H1 (cell line): ENCODE results near the gene CX3CR1.

ENCODE experiments used
- CHD1 ChIP-seq: IDR thresholded peaks from 2 replicates; pipeline ENCODE4 v1.6.1; 2012; ENCODE audit warnings: low read depth, low read length, improper control_type of control experiment
- CHD2 ChIP-seq: IDR thresholded peaks from 2 replicates; pipeline ENCODE4 v1.6.1; 2012; ENCODE audit warnings: low read length, improper control_type of control experiment
- CTCF ChIP-seq, 3 experiments: IDR thresholded peaks; 1 replicate in 2 of 3; 2 replicates in 1 of 3; pipeline versions ENCODE4 v1.5.1 to v1.6.1; 2011; ENCODE audit warnings: low read length in 3 of 3, mild to moderate bottlenecking in 3 of 3, inconsistent platforms in 2 of 3, low read depth in 1 of 3, moderate library complexity in 1 of 3; ENCODE audit not compliant: insufficient read depth in 1 of 3; ENCODE audit errors: control extremely low read depth in 1 of 3
- JUN ChIP-seq: IDR thresholded peaks from 2 replicates; pipeline ENCODE4 v1.6.1; 2011; ENCODE audit warnings: low read depth, mild to moderate bottlenecking, improper control_type of control experiment, low read length
- POLR2A ChIP-seq, 2 experiments: IDR thresholded peaks; 1 replicate in 1 of 2; 2 replicates in 1 of 2; pipeline ENCODE4 v1.6.1; 2011; ENCODE audit warnings: low read depth in 2 of 2, low read length in 2 of 2, mild to moderate bottlenecking in 2 of 2; ENCODE audit errors: control extremely low read depth in 1 of 2
- SP1 ChIP-seq: IDR thresholded peaks from 2 replicates; pipeline ENCODE4 v1.6.1; 2011; ENCODE audit warnings: low read depth, low read length
- TBP ChIP-seq: IDR thresholded peaks from 2 replicates; pipeline ENCODE4 v1.6.1; 2011; ENCODE audit warnings: low read depth, low read length, improper control_type of control experiment

GRCh38 chr3:39263576-39263975, 16.3 kb downstream of the CX3CR1 start:
- TF ChIP-seq CHD2 (no peak), CHD1 (no peak), POLR2A (IDR thresholded peaks at IDR 0.05; ENCODE audit: control extremely low read depth in 1 of 2, low read depth in 2 of 2, low read length in 2 of 2) (no peak), CTCF (IDR thresholded peaks at IDR 0.05; ENCODE audit: control extremely low read depth in 1 of 3, insufficient read depth in 1 of 3, low read depth in 1 of 3, low read length in 3 of 3) (no peak), JUN (no peak), TBP (no peak), SP1 (no peak)
